ENCODE measurements around the gene NOL4L. TPM values are rescaled to one million over a fixed set of nuclear protein-coding genes. Genes with fewer than 3 reads are reported as not detected.
"Not testable (repeated sequence)": the region's sequence is repeated elsewhere in the genome, so short reads cannot be mapped to it uniquely, and the experiment has no call there.

NOL4L gene
- polyA plus RNA-seq, 3 donors: 1.1 to 30.9 (median 2.8) TPM

GRCh38 chr20:32594204-32594603, 9.1 kb upstream of the NOL4L start:
- 92% methylated on average over 5 of the region's 5 CpGs for WGBS (ENCODE audit: insufficient coverage)
- Histone ChIP-seq H3K9me3 (replicated peaks in 1 of 2; ENCODE audit: control insufficient read depth in 1 of 2, insufficient read depth in 1 of 2, low read length in 2 of 2) (no peaks in the 10 kb centered on the region), H2AFZ (ENCODE audit: insufficient read depth, low read depth, low read length, poor library complexity, severe bottlenecking) (no peak overlapping the region), H3K4me2 (replicated peaks; ENCODE audit: extremely low read depth, low read length, poor library complexity, severe bottlenecking) (no peak overlapping the region), H3K36me3 (replicated peaks in 1 of 2; ENCODE audit: control insufficient read depth in 1 of 2, insufficient read depth in 2 of 2, low read length in 2 of 2) (no peaks in the 10 kb centered on the region), H3K9ac (ENCODE audit: insufficient read depth, low read length, poor library complexity, severe bottlenecking) (no peak overlapping the region), H3K27ac (ENCODE audit: low read depth in 1 of 2, low read length in 2 of 2) (no peak overlapping the region), H4K20me1 (ENCODE audit: insufficient read depth, low read length) (no peaks in the 10 kb centered on the region), H3K79me2 (ENCODE audit: insufficient read depth, low read length) (no peaks in the 10 kb centered on the region), H3K27me3 (ENCODE audit: control insufficient read depth in 2 of 2, insufficient read depth in 2 of 2, low read length in 2 of 2) (no peaks in the 10 kb centered on the region), H3K4me1 (ENCODE audit: control insufficient read depth in 1 of 2, insufficient read depth in 2 of 2, low read length in 2 of 2) (peaks cover 6 to 7% of the 10 kb centered on the region in 2 donors), H3K4me3 (replicated peaks in 1 of 3; ENCODE audit: low read depth in 2 of 3, low read length in 3 of 3) (no peak overlapping the region)
- intact Hi-C loops (cut with micrococcal nuclease): no loop called here
- Mint-ChIP-seq H3K36me3 (no peaks in the 10 kb centered on the region), H3K9me3 (no peaks in the 10 kb centered on the region), H3K4me1 (peaks cover 6% of the 10 kb centered on the region), H3K27ac (no peak overlapping the region), H3K27me3 (ENCODE audit: low read depth in 3 of 3) (peaks cover 0 to 3% (median 2%) of the 10 kb centered on the region in 3 donors), H3K4me3 (no peak overlapping the region)
- no peak for DNase-seq
- no peak for TF ChIP-seq CTCF (IDR thresholded peaks at IDR 0.05)

GRCh38 chr20:32592616-32593015, 7.5 kb upstream of the NOL4L start:
- H3K27me3 ChIP-seq (ENCODE audit: control insufficient read depth in 2 of 2, insufficient read depth in 2 of 2, low read length in 2 of 2); H3K27ac ChIP-seq (ENCODE audit: low read depth in 1 of 2, low read length in 2 of 2); DNase-seq; H3K27ac Mint-ChIP-seq; H3K36me3 Mint-ChIP-seq; H3K9me3 ChIP-seq (replicated peaks in 1 of 2; ENCODE audit: control insufficient read depth in 1 of 2, insufficient read depth in 1 of 2, low read length in 2 of 2); H3K4me3 Mint-ChIP-seq; H3K9me3 Mint-ChIP-seq; H4K20me1 ChIP-seq (ENCODE audit: insufficient read depth, low read length); intact Hi-C loops (cut with micrococcal nuclease); H3K9ac ChIP-seq (ENCODE audit: insufficient read depth, low read length, poor library complexity, severe bottlenecking); H2AFZ ChIP-seq (ENCODE audit: insufficient read depth, low read depth, low read length, poor library complexity, severe bottlenecking); H3K4me2 ChIP-seq (replicated peaks; ENCODE audit: extremely low read depth, low read length, poor library complexity, severe bottlenecking); H3K27me3 Mint-ChIP-seq (ENCODE audit: low read depth in 3 of 3); H3K79me2 ChIP-seq (ENCODE audit: insufficient read depth, low read length); H3K36me3 ChIP-seq (replicated peaks in 1 of 2; ENCODE audit: control insufficient read depth in 1 of 2, insufficient read depth in 2 of 2, low read length in 2 of 2); H3K4me3 ChIP-seq (replicated peaks in 1 of 3; ENCODE audit: low read depth in 2 of 3, low read length in 3 of 3): not testable (repeated sequence)
- WGBS (ENCODE audit: insufficient coverage): 100% methylated on average over 1 of the region's 4 CpGs
- H3K4me1 Mint-ChIP-seq: peaks cover 11% of the 10 kb centered on the region
- peaks cover 10 to 12% of the 10 kb centered on the region in 2 donors for H3K4me1 ChIP-seq (ENCODE audit: control insufficient read depth in 1 of 2, insufficient read depth in 2 of 2, low read length in 2 of 2)

Measured in CD14-positive monocyte (primary cell).